Measurements from ENCODE around the gene BLOC1S4. TPM values are rescaled to one million over a fixed set of nuclear protein-coding genes. Genes with fewer than 3 reads are reported as not detected.
A peak's percentile ranks its signal among the peaks of the same experiment; 100 is the strongest.

Gene BLOC1S4
- polyA plus RNA-seq, 1 of the 3 experiments (the other 2 are of a cell fraction), result 22.1 TPM

DNA sequence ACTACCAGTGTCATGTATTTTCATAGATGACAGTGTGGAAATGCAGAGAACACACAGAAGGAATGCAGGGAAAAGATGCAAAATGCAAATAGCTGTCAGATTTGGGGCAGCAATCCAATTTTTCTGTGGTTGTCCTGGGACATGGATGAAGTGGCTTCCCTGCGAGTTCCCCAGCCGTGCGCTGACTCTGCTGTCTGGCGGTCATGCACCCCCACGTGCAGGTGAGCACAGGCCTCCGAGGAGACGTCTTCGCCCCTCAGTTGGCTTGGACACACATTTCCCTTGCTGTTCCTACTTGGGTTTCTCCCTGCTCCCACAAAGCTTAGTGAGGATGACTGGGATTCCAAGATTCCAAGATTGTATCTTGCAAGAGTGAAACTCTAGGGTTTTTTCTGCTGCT is 24.4 kb downstream of the BLOC1S4 start:
- no peaks in the 10 kb centered on the region for H3K27me3 ChIP-seq (ENCODE audit: insufficient read depth)
- POLR2A ChIA-PET, result no interaction called here
- no peaks in the 10 kb centered on the region for H3K36me3 ChIP-seq (replicated peaks in 1 of 2; ENCODE audit: control insufficient read depth in 1 of 2, insufficient read depth in 2 of 2, low read length in 1 of 2)
- DNase-seq, result peak; percentile 2
- WGBS (ENCODE audit: low lambda C conversion rate), result 86% methylated on average over 7 of the region's 8 CpGs
- H3K4me3 ChIP-seq (ENCODE audit: low read depth in 2 of 2, low read length in 1 of 2), result no peak overlapping the region
- no peaks in the 10 kb centered on the region for H3F3A ChIP-seq (replicated peaks; ENCODE audit: insufficient read depth)
- H3K27ac ChIP-seq (ENCODE audit: low read depth in 2 of 2, low read length in 1 of 2), result no peak overlapping the region
- CTCF ChIA-PET, result interaction anchor here (0.9 kb wide), 1 partner anchor 133 kb away, joined by 3 read pairs; no protein-coding TSS in a partner anchor
- H3K4me1 ChIP-seq (ENCODE audit: control insufficient read depth in 1 of 2, insufficient read depth in 2 of 2, low read depth in 1 of 2, low read length in 1 of 2), result no peaks in the 10 kb centered on the region
- H3K4me2 ChIP-seq, result no peak overlapping the region
- no peaks in the 10 kb centered on the region for H3K9me3 ChIP-seq
- H2AFZ ChIP-seq (ENCODE audit: low read depth), result no peak overlapping the region
- TF ChIP-seq CHD2 (IDR thresholded peaks at IDR 0.05; ENCODE audit: low read length, partially characterized antibody) (no peak), GATA2 (CRISPR knock-in tag; IDR thresholded peaks at IDR 0.05) (no peak), MXI1 (IDR thresholded peaks at IDR 0.05; ENCODE audit: low read depth, low read length) (no peak), NFIC (IDR thresholded peaks at IDR 0.05; ENCODE audit: borderline replicate concordance) (no peak), RXRA (IDR thresholded peaks at IDR 0.05; ENCODE audit: borderline replicate concordance, low read depth) (no peak), MAX (IDR thresholded peaks at IDR 0.05; ENCODE audit: low read depth) (no peak), USF2 (IDR thresholded peaks at IDR 0.05; ENCODE audit: borderline replicate concordance, low read depth, low read length) (no peak), REST (IDR thresholded peaks at IDR 0.05; ENCODE audit: low read depth, low read length) (no peak), FOXM1 (IDR thresholded peaks at IDR 0.05; ENCODE audit: low read depth) (no peak), RAD21 (IDR thresholded peaks at IDR 0.05; ENCODE audit: low read length) (no peak), SIN3A (IDR thresholded peaks at IDR 0.05; ENCODE audit: borderline replicate concordance, low read depth, low read length) (no peak), NRF1 (IDR thresholded peaks at IDR 0.05; ENCODE audit: low read depth, low read length) (no peak), FOXJ3 (CRISPR knock-in tag; IDR thresholded peaks at IDR 0.05) (no peak), GABPA (IDR thresholded peaks at IDR 0.05; ENCODE audit: low read depth) (no peak), POLR2AphosphoS5 (IDR thresholded peaks at IDR 0.05; ENCODE audit: low read depth, low read length) (no peak)
- TF ChIP-seq, protein P1, sequence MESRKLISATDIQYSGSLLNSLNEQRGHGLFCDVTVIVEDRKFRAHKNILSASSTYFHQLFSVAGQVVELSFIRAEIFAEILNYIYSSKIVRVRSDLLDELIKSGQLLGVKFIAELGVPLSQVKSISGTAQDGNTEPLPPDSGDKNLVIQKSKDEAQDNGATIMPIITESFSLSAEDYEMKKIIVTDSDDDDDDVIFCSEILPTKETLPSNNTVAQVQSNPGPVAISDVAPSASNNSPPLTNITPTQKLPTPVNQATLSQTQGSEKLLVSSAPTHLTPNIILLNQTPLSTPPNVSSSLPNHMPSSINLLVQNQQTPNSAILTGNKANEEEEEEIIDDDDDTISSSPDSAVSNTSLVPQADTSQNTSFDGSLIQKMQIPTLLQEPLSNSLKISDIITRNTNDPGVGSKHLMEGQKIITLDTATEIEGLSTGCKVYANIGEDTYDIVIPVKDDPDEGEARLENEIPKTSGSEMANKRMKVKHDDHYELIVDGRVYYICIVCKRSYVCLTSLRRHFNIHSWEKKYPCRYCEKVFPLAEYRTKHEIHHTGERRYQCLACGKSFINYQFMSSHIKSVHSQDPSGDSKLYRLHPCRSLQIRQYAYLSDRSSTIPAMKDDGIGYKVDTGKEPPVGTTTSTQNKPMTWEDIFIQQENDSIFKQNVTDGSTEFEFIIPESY (IDR thresholded peaks at IDR 0.05; ENCODE audit: borderline replicate concordance, low read depth), result no peak
- TF ChIP-seq, protein P2, sequence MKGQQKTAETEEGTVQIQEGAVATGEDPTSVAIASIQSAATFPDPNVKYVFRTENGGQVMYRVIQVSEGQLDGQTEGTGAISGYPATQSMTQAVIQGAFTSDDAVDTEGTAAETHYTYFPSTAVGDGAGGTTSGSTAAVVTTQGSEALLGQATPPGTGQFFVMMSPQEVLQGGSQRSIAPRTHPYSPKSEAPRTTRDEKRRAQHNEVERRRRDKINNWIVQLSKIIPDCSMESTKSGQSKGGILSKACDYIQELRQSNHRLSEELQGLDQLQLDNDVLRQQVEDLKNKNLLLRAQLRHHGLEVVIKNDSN (IDR thresholded peaks at IDR 0.05; ENCODE audit: borderline replicate concordance, low read depth), result no peak
- no peaks in the 10 kb centered on the region for H3K9me2 ChIP-seq
- no peaks in the 10 kb centered on the region for H4K20me1 ChIP-seq (ENCODE audit: insufficient read depth)
- H3K9ac ChIP-seq, result no peak overlapping the region
- no peaks in the 10 kb centered on the region for H3K79me2 ChIP-seq (ENCODE audit: insufficient read depth)
